Activated T-helper 1 cell treated with anti-CD3 and anti-CD28 coated beads, Interleukin-12 subunit alpha, Interleukin-12 subunit beta, Interleukin-2, Interleukin-4 antibody, amounts not matched to agents 30 ng/mL and 10 ng/mL and 1 ng/mL, durations not matched to agents 14 hours and 24 hours and 36 hours (primary cell): ENCODE results near the gene SWAP70. TPM values are rescaled to one million over a fixed set of nuclear protein-coding genes. Genes with fewer than 3 reads are reported as not detected.
A peak's percentile ranks its signal among the peaks of the same experiment; 100 is the strongest.
"Not testable (repeated sequence)": the region's sequence is repeated elsewhere in the genome, so short reads cannot be mapped to it uniquely, and the experiment has no call there.

Experiments used
- DNase-seq: peaks from one replicate; pipeline ENCODE4 v3.0.0; 2021; ENCODE audit warnings: low spot score
- H3K27ac Mint-ChIP-seq: one replicate; pipeline ENCODE4 v1.8.0; 2021; ENCODE audit warnings: mild to moderate bottlenecking, mixed read lengths
- H3K27me3 Mint-ChIP-seq: one replicate; pipeline ENCODE4 v1.8.0; 2022; ENCODE audit warnings: mild to moderate bottlenecking, moderate library complexity, mixed read lengths; ENCODE audit not compliant: insufficient read depth
- H3K36me3 Mint-ChIP-seq: one replicate; pipeline ENCODE4 v1.8.0; 2021; ENCODE audit warnings: low read depth, mixed read lengths
- H3K4me1 Mint-ChIP-seq: one replicate; pipeline ENCODE4 v1.8.0; 2021; ENCODE audit warnings: low read depth, mixed read lengths
- H3K4me3 Mint-ChIP-seq: one replicate; pipeline ENCODE4 v1.8.0; 2021; ENCODE audit warnings: mild to moderate bottlenecking, moderate library complexity, mixed read lengths
- H3K9me3 Mint-ChIP-seq: one replicate; pipeline ENCODE4 v1.8.0; 2021; ENCODE audit warnings: mixed read lengths
- intact Hi-C: fragments of 100-400 bp; cut with micrococcal nuclease; formaldehyde crosslinking; loops from one replicate; pipeline ENCODE4 v1.15.1; 2024
- total RNA-seq: library from RNA; stranded (reverse); gene quantifications from 2 replicates; pipeline ENCODE4 v1.2.3, GENCODE V29; 2022

SWAP70 gene
- total RNA-seq, 1 donor from 2014 or later = 8.5 TPM

DNA sequence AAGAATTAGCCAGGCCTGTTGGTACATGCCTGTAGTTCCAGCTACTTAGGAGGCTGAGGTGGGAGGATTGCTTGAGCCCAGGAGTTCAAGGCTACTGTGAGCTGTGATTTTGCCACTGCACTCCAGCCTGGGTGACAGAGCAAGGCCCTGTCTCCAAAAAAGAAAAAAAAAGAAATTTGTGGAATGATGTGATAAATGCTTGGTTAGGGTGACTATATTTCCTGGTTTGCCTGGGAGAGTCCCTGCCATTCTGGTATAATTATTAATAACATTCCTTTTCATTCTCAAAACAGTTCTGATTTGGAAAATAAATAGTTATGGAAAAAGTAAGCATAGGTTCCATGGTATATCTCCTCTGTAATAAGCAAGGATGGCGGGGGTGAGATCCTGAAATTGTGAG, 74.8 kb downstream of the SWAP70 start:
- Mint-ChIP-seq H3K27ac (peak overlapping the region; percentile 66), H3K27me3 (no peaks in the 10 kb centered on the region), H3K36me3 (peaks cover 44% of the 10 kb centered on the region), H3K4me3 (peak overlapping the region; percentile 27), H3K9me3 (peaks cover 20% of the 10 kb centered on the region), H3K4me1 (peaks cover 27% of the 10 kb centered on the region)
- no peak for DNase-seq
- intact Hi-C loops = no loop called here

DNA sequence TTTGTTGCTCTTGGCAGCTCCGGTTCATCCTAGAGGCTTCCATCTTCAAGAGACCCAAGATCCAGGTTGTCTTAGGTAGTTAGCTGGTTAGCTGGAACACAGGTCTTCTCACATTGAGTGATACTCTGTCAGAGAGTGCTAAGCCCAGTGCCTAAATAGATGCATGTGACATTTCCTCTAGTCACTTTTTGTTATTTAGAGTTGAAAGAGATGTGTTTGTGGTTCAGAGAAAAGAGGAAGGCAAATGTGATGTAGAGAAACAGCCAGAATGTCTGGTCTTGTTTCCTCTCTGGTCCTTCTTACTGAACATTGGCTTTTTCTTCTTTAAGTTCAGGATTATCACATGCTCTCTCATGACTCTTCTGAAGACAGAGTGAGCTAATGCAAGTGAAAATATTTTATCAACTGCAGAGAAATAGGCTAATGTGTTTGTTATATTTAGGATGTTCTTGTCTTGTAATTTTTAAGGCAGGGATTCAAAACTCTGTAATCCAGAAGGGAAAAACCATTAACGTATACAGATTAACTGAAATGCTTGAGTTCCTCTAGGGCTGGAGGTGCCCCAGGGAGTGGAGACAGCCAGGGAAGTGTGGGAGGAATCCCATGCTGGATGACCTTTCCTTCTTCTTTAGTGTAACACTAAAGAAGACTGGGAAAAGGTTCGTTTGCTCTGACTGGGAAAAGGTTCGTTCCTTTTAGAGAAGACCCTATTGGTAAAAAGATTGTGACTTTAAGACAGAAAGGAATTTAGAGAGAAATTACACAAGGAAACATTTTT, 75.4 kb downstream of the SWAP70 start:
- intact Hi-C loops = no loop called here
- H3K27ac Mint-ChIP-seq = peak overlapping the region; percentile 66
- H3K4me1 Mint-ChIP-seq = peaks cover 27% of the 10 kb centered on the region
- H3K36me3 Mint-ChIP-seq = peaks cover 40% of the 10 kb centered on the region
- peaks cover 20% of the 10 kb centered on the region for H3K9me3 Mint-ChIP-seq
- no peaks in the 10 kb centered on the region for H3K27me3 Mint-ChIP-seq
- peak overlapping the region; percentile 27 for H3K4me3 Mint-ChIP-seq
- no peak for DNase-seq

DNA sequence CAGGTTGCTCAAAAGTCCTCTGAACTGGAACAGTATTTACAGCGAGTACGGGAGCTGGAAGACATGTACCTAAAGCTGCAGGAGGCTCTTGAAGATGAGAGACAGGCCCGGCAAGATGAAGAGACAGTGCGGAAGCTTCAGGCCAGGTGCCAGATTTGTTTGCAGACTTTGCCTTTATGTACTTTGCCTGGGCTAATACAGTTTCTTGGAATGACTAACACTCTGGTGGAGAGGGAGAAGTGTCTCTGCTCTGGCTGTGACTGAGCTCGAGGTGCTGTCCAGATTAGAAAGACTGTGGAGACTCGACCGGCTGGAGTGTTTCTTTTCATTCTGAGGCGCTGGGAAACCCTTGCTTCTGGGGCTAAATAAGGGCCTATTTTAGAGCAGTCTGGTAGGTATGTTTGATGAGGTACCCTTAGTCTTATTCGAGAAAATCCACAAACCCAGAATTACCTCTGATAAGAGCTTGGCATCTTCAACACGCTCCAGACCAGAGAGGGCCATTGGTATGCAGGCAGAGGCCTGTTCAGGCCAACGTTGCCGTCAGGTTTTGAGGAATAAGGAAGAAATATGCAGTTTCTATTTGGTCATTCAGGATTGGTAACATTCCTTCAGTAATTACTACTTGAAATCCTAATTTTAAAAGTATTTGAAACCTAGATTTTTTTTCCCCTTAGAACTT, 76.5 kb downstream of the SWAP70 start:
- Mint-ChIP-seq H3K9me3 (peaks cover 17% of the 10 kb centered on the region), H3K27ac (no peak overlapping the region), H3K27me3 (no peaks in the 10 kb centered on the region), H3K4me1 (peaks cover 31% of the 10 kb centered on the region), H3K36me3 (peaks cover 36% of the 10 kb centered on the region), H3K4me3 (no peak overlapping the region)
- DNase-seq = no peak
- intact Hi-C loops = no loop called here

DNA sequence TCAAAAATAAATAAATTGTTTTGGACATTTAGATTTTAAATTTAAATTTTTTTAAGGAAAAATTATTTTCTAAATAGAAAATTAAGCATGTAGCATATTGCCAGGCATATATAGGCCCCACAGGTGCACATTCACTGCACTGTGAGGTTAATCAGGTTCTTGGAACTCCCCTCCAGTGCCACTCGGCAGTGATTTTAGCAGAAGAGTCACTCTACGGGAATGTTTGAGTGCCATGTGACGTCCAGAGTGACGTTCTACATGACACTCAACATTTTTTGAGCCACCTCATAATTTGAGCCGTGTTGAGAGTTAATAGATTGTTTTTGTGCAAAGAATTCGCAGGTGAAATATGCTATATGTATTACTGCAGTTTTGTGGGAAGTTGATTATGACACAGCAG, 77.4 kb downstream of the SWAP70 start:
- intact Hi-C loops = no loop called here
- Mint-ChIP-seq H3K4me3 (no peak overlapping the region), H3K9me3 (peaks cover 8% of the 10 kb centered on the region)

GRCh38 chr11:9743512-9743911, 79.6 kb downstream of the SWAP70 start:
- intact Hi-C loops, H3K4me3 Mint-ChIP-seq, H3K9me3 Mint-ChIP-seq, H3K27me3 Mint-ChIP-seq, DNase-seq, H3K27ac Mint-ChIP-seq: not testable (repeated sequence)
- peaks cover 20% of the 10 kb centered on the region for H3K36me3 Mint-ChIP-seq
- peaks cover 32% of the 10 kb centered on the region for H3K4me1 Mint-ChIP-seq

More for the DNA sequence above, 77.4 kb downstream of the SWAP70 start:
- Mint-ChIP-seq H3K4me1 (peaks cover 27% of the 10 kb centered on the region), H3K27me3 (no peaks in the 10 kb centered on the region), H3K27ac (no peak overlapping the region), H3K36me3 (peaks cover 29% of the 10 kb centered on the region)
- no peak for DNase-seq

GRCh38 chr11:9745411-9746211, 81.7 kb downstream of the SWAP70 start:
- intact Hi-C loops = loop anchor here (5.0 kb wide), 1 partner anchor 283 kb away; the partner anchor contains the start of gene ZNF143
- H3K36me3 Mint-ChIP-seq = peaks cover 9% of the 10 kb centered on the region
- H3K9me3 Mint-ChIP-seq = no peaks in the 10 kb centered on the region
- H3K27ac Mint-ChIP-seq = no peak overlapping the region
- H3K27me3 Mint-ChIP-seq = peaks cover 2% of the 10 kb centered on the region
- H3K4me3 Mint-ChIP-seq = no peak overlapping the region
- H3K4me1 Mint-ChIP-seq = peaks cover 19% of the 10 kb centered on the region
- DNase-seq = no peak

DNA sequence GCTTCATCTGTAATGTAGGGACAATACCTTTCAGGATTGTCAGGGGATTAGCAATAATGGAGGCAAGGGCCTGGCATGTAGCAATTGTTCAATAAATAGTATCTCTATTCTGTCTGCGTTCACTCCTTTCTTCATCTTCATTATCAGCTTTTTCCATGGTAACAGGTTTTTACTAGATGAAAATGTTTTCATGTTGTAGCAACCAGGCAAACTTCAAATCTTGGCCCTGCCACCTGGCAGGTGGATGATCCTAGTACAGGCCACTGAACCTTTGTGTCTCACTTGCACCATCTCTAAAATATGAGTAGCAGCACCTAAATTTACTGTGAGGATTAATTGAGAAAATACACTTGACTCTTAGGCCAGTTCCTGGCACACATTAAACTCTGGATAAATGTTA, 83.4 kb downstream of the SWAP70 start:
- peaks cover 5% of the 10 kb centered on the region for H3K36me3 Mint-ChIP-seq
- intact Hi-C loops = loop anchor here (5.0 kb wide), 1 partner anchor 285 kb away; the partner anchor contains the start of gene ZNF143
- no peak overlapping the region for H3K4me3 Mint-ChIP-seq
- H3K27ac Mint-ChIP-seq = no peak overlapping the region
- no peaks in the 10 kb centered on the region for H3K9me3 Mint-ChIP-seq
- H3K4me1 Mint-ChIP-seq = peaks cover 24% of the 10 kb centered on the region
- DNase-seq = no peak
- H3K27me3 Mint-ChIP-seq = peaks cover 2% of the 10 kb centered on the region

DNA sequence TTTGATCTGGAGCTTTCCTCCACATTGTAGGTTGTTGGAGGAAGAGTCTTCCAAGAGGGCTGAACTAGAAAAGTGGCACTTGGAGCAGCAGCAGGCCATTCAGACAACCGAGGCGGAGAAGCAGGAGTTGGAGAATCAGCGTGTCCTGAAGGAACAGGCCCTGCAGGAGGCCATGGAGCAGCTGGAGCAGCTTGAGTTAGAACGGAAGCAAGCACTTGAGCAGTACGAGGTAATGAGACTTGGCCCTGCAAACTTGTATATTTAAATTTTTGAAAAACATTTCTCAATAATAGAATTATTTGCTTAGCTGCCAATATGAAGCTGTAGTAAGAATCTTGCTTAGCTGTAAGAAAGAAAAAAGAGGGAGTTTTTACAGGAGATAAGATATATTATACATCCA, 84.0 kb downstream of the SWAP70 start:
- Mint-ChIP-seq H3K4me1 (peaks cover 29% of the 10 kb centered on the region), H3K36me3 (peaks cover 3% of the 10 kb centered on the region), H3K27ac (no peak overlapping the region), H3K9me3 (no peaks in the 10 kb centered on the region), H3K27me3 (peaks cover 2% of the 10 kb centered on the region), H3K4me3 (no peak overlapping the region)
- DNase-seq = no peak
- intact Hi-C loops = loop anchor here (1.0 to 5.0 kb wide), 6 partner anchors 85 to 286 kb away; partner anchors contain the start of gene ZNF143

DNA sequence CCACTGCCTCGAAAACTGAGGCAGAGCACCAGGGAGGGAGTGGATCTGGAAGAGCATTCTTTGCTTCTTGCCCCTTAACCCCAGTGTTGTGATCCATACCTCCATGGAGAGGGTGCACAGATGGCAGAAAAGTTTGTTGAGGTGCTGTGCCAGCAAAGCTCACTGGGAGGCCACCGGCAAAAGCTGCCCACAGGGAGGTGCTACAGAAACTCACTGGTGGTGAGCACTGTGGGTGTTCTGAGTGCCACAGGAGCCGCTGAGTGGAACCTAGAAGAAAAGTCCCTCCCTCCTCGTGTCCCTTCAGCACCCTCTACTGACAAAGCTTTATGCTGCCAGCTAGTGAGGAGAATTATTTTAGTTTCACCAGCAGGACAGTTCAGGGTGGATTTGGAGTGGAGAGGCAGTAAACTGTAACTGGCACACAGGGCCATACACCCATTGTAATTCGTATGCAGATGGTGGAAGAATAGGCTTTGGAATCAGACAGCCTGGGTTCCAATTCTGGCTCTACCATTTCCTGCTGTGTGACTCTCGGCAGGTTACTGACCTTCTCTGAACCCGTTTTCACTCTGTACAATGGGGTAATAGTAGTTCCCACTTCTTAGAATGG, 84.6 kb downstream of the SWAP70 start:
- no peaks in the 10 kb centered on the region for H3K9me3 Mint-ChIP-seq
- no peak overlapping the region for H3K4me3 Mint-ChIP-seq
- no peak overlapping the region for H3K27ac Mint-ChIP-seq
- peak; percentile 66 for DNase-seq
- H3K4me1 Mint-ChIP-seq = peaks cover 34% of the 10 kb centered on the region
- intact Hi-C loops = loop anchor here (1.0 to 5.0 kb wide), 6 partner anchors 85 to 286 kb away; partner anchors contain the start of gene ZNF143
- H3K36me3 Mint-ChIP-seq = peaks cover 3% of the 10 kb centered on the region
- H3K27me3 Mint-ChIP-seq = peaks cover 2% of the 10 kb centered on the region

- H3K4me3 Mint-ChIP-seq = no peak overlapping the region
- H3K36me3 Mint-ChIP-seq = peaks cover 3% of the 10 kb centered on the region
- no peaks in the 10 kb centered on the region for H3K9me3 Mint-ChIP-seq
- DNase-seq = no peak
- H3K4me1 Mint-ChIP-seq = peaks cover 32% of the 10 kb centered on the region
- peaks cover 2% of the 10 kb centered on the region for H3K27me3 Mint-ChIP-seq
- intact Hi-C loops = no loop called here
- H3K27ac Mint-ChIP-seq = no peak overlapping the region
Measured at GRCh38 chr11:9750551-9750950, 86.7 kb downstream of the SWAP70 start.

- H3K4me3 Mint-ChIP-seq = no peak overlapping the region
- H3K27me3 Mint-ChIP-seq = peaks cover 2% of the 10 kb centered on the region
- peaks cover 3% of the 10 kb centered on the region for H3K36me3 Mint-ChIP-seq
- no peak overlapping the region for H3K27ac Mint-ChIP-seq
- H3K9me3 Mint-ChIP-seq = no peaks in the 10 kb centered on the region
- no peak for DNase-seq
- intact Hi-C loops = no loop called here
- peaks cover 46% of the 10 kb centered on the region for H3K4me1 Mint-ChIP-seq
Measured at GRCh38 chr11:9752091-9752490, 88.2 kb downstream of the SWAP70 start.

DNA sequence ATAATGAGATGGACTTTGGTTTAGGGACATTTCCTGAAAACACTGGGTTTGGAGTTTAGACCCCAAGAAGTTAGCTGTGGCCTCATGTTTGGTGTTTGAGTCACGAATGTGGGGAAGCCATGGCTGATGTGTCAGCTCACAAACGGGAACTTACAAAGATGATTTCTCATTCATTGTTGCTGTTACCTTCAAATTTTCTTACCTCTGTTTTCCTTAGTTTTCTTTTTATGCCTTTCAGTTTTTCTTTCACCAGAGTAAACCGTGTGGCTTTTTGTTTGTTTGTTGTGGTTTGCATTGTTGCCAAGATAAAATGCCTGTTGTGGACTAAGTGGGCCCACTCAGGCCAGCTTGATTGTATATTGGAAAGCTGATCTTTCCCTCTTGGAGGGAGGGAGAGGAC, 89.1 kb downstream of the SWAP70 start:
- DNase-seq = no peak
- Mint-ChIP-seq H3K36me3 (peaks cover 3% of the 10 kb centered on the region), H3K27ac (peak overlapping the region; percentile 63), H3K9me3 (no peaks in the 10 kb centered on the region), H3K4me3 (no peak overlapping the region), H3K4me1 (peaks cover 48% of the 10 kb centered on the region), H3K27me3 (peaks cover 2% of the 10 kb centered on the region)
- intact Hi-C loops = no loop called here
